Measurements from ENCODE around the gene PFKL. TPM values are rescaled to one million over a fixed set of nuclear protein-coding genes. Genes with fewer than 3 reads are reported as not detected.

PFKL gene
- total and polyA plus RNA-seq, 2 of the 8 experiments (the other 6 are each of a cell fraction or from before 2014, with no cell fraction given), result 80.2 to 82.3 TPM

GRCh38 chr21:44315691-44316203, 15.9 kb downstream of the PFKL start:
- ChIA-PET CTCF (ENCODE audit: partially characterized antibody) (interaction anchor here (0.9 to 1.7 kb wide), 3 partner anchors 12 to 164 kb away, joined by 3 to 5 read pairs (median 4); no protein-coding TSS in a partner anchor), POLR2A (ENCODE audit: partially characterized antibody) (interaction anchor here (1.3 to 2.1 kb wide), 3 partner anchors 11 to 18 kb away, joined by 5 to 7 read pairs (median 6); no protein-coding TSS in a partner anchor)
- H4K8ac ChIP-seq (ENCODE audit: extremely low read depth, insufficient read depth, low read length), result no peak overlapping the region
- H4K5ac ChIP-seq (ENCODE audit: insufficient read length, low read depth, low read length), result no peak overlapping the region
- H3K27ac ChIP-seq (ENCODE audit: low read depth, low read length), result 0 out of 2 replicates have a peak overlapping the region, but pooled peaks have one; percentile 43
- peaks cover 0 to 14% of the 10 kb centered on the region in 2 experiments for H4K20me1 ChIP-seq (replicated peaks in 1 of 2; ENCODE audit: control insufficient read depth in 1 of 2, insufficient read depth in 2 of 2, low read length in 2 of 2)
- no peak overlapping the region for H3K14ac ChIP-seq (ENCODE audit: insufficient read length)
- no peak overlapping the region for H2BK120ac ChIP-seq (replicated peaks; ENCODE audit: low read depth, low read length)
- WGBS, 2 experiments (ENCODE audit: extremely low coverage in 1 of 2, insufficient coverage in 1 of 2, insufficient read length in 1 of 2, insufficient replicate concordance in 2 of 2, low coverage in 1 of 2, low lambda C conversion rate in 2 of 2, missing lambda C conversion rate in 1 of 2), result 89% methylated on average over 11 of the region's 16 CpGs; no CpG with 5 or more reads in 1 of the 2 experiments
- no peak overlapping the region for H2AFZ ChIP-seq (ENCODE audit: low read length)
- H3K4me2 ChIP-seq (ENCODE audit: insufficient read depth in 1 of 2, low read depth in 2 of 2, low read length in 2 of 2), result no peak overlapping the region
- H3K9me3 ChIP-seq (ENCODE audit: insufficient read depth in 2 of 2, low read depth in 1 of 2, low read length in 1 of 2), result no peaks in the 10 kb centered on the region
- no peak overlapping the region for H3K4me3 ChIP-seq (ENCODE audit: extremely low read depth in 1 of 4, insufficient read depth in 2 of 4, low read depth in 3 of 4, low read length in 4 of 4)
- H3K18ac ChIP-seq (ENCODE audit: extremely low read depth, low read length), result no peak overlapping the region
- H2BK20ac ChIP-seq (ENCODE audit: low read length), result no peak overlapping the region
- no peak for FAIRE-seq
- DNase-seq (ENCODE audit: low read depth in 1 of 2, low spot score in 2 of 2), result no peak
- H2AK5ac ChIP-seq (ENCODE audit: low read depth, low read length), result no peak overlapping the region
- H3K36me3 ChIP-seq (ENCODE audit: control insufficient read depth in 2 of 4, insufficient read depth in 4 of 4, low read length in 3 of 4), result peaks cover 0 to 31% (median 11%) of the 10 kb centered on the region in 4 experiments; a peak in 6 of 8 replicates
- H3K23ac ChIP-seq (ENCODE audit: insufficient read length), result no peak overlapping the region
- H3K9ac ChIP-seq (replicated peaks in 1 of 4; ENCODE audit: extremely low read depth in 1 of 4, low read depth in 3 of 4, low read length in 3 of 4), result no peak overlapping the region
- H3K56ac ChIP-seq (replicated peaks; ENCODE audit: insufficient read length, low read depth, low read length), result no peak overlapping the region
- no peak overlapping the region for H2BK12ac ChIP-seq (ENCODE audit: low read depth, low read length)
- no peaks in the 10 kb centered on the region for H3K4me1 ChIP-seq (replicated peaks in 1 of 4; ENCODE audit: control insufficient read depth in 3 of 4, insufficient read depth in 4 of 4, low read length in 3 of 4)
- H2BK5ac ChIP-seq (ENCODE audit: low read depth, low read length), result peak overlapping the region; percentile 88
- H3K4ac ChIP-seq (replicated peaks; ENCODE audit: insufficient read length, low read depth, low read length), result no peak overlapping the region
- no peaks in the 10 kb centered on the region for H3K79me1 ChIP-seq (ENCODE audit: low read depth, low read length)
- H3K79me2 ChIP-seq (ENCODE audit: control insufficient read depth in 1 of 2, insufficient read depth in 2 of 2, low read length in 2 of 2), result no peaks in the 10 kb centered on the region
- no peaks in the 10 kb centered on the region for H3K27me3 ChIP-seq (replicated peaks in 1 of 4; ENCODE audit: control insufficient read depth in 3 of 4, extremely low read depth in 1 of 4, insufficient read depth in 3 of 4, low read length in 3 of 4)
- no peaks in the 10 kb centered on the region for H3K23me2 ChIP-seq (ENCODE audit: low read depth, low read length)
- H2BK15ac ChIP-seq (ENCODE audit: low read length), result no peak overlapping the region
- peak overlapping the region; percentile 65 for H4K91ac ChIP-seq (replicated peaks; ENCODE audit: insufficient read length, low read length)
- no peak for TF ChIP-seq SUZ12 (IDR thresholded peaks at IDR 0.05; ENCODE audit: low read length)
- no peak for TF ChIP-seq ATF3 (IDR thresholded peaks at IDR 0.05; ENCODE audit: insufficient read depth, low read depth, low read length)
- TF ChIP-seq CREB1 (IDR thresholded peaks at IDR 0.05), result no peak

Measured in H1 (cell line).